DMS 273 treated with DMSO at 0.1 percent for 48 hours (cell line): ENCODE measurements around the gene RTN4RL1.
"Not testable (repeated sequence)": the region's sequence is repeated elsewhere in the genome, so short reads cannot be mapped to it uniquely, and the experiment has no call there.

ENCODE experiments used
- DNase-seq: peaks from one replicate; lab custom pipeline; 2025; lab: John Stamatoyannopoulos, UW

The RTN4RL1 gene

DNA sequence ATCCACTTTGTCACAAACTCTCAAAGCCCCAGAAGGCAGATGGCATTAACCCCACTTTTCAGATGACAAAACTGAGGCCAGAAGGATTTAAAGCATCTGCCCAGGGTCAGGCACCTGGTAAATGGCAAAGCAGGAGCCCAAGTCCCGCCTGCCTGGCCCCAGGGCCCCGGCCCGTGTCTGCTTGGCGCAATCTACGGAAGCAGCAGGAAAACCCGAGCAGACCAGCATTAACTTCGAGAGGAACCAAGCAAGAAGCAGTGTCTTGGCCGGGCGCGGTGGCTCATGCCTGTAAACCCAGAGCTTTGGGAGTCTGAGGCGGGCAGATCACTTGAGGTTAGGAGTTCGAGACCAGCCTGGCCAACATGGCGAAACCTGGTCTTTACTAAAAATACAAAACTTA is 21.6 kb downstream of the RTN4RL1 start:
- no peak for DNase-seq

DNA sequence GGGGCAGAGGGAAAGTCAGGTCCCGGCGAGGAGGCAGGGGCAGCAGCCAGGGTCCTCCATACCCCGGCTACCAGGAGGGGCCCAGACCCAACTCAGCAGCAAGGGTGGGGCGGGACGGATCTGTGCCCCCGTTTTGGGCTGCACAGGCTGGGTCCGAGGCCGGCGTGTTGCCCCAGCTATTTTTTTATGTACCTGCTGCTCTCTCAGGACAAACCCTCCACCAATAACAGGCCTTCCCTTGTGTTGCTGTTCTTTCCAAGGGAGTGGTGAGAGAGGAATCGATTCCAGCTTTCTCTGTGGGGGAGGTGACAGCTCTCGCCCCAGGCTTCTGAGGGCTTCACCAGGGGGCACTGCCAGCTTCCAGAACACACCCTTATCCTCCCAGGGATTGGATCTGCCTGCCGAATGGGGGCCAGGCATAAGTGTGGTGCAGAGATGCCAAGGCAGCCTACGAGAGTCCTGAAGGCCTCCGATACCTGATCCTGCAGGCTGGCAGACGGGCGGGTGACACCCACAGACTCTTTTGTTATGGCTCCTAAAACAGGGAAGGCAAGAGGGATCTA is 22.3 kb downstream of the RTN4RL1 start:
- no peak for DNase-seq

DNA sequence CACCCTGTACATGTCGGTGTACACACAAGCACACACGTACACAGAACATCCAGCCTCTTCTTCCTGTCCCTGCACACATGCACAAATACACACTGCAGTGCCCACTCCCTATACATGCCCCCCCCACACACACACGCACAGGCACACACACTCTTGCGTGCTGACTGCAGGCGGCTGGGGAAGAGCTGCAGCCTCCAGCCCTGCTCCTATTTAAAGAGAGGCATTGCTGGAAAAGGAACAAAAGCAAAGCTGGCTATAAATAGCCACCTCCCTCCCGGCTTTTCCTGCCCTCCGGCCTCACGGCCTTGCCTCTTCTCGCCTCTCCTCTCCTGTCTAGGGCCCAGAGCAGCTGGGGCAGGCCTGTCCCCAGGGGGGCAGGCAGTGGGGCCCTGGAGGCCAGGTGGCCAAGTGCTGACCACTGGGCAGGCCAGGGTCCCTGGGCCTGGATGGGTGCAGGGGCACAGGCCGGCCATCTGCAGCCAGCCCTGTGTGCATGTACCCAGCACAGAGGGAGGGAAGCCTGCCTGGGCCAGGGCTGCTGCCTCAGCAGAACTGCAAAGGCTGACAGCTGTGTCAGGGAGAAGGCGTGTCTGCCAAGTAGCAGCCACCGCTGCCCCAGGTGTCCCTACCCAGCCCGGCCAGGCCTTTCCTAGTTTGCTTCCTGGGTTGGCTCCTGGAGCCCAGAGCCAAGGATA is 25.4 kb downstream of the RTN4RL1 start:
- DNase-seq = no peak

- no peak for DNase-seq
These were observed 27.0 kb downstream of the RTN4RL1 start for GRCh38 chr17:1997927-1998742.

- no peak for DNase-seq
These were observed 27.7 kb downstream of the RTN4RL1 start for GRCh38 chr17:1997289-1997926.

- no peak for DNase-seq
These were observed 28.3 kb downstream of the RTN4RL1 start for GRCh38 chr17:1996800-1997288.

- no peak for DNase-seq
These were observed 29.0 kb downstream of the RTN4RL1 start for GRCh38 chr17:1995907-1996799.

- DNase-seq = no peak
These were observed 29.7 kb downstream of the RTN4RL1 start for GRCh38 chr17:1995321-1995892.

GRCh38 chr17:1994707-1995106 is 30.4 kb downstream of the RTN4RL1 start:
- DNase-seq = no peak

- DNase-seq = no peak
These were observed 32.6 kb downstream of the RTN4RL1 start for GRCh38 chr17:1992541-1992940.

- no peak for DNase-seq
These were observed 36.0 kb downstream of the RTN4RL1 start for GRCh38 chr17:1989135-1989534.

- DNase-seq = no peak
These were observed 38.2 kb downstream of the RTN4RL1 start for GRCh38 chr17:1986783-1987451.

GRCh38 chr17:1985686-1986085 is 39.4 kb downstream of the RTN4RL1 start:
- no peak for DNase-seq

DNA sequence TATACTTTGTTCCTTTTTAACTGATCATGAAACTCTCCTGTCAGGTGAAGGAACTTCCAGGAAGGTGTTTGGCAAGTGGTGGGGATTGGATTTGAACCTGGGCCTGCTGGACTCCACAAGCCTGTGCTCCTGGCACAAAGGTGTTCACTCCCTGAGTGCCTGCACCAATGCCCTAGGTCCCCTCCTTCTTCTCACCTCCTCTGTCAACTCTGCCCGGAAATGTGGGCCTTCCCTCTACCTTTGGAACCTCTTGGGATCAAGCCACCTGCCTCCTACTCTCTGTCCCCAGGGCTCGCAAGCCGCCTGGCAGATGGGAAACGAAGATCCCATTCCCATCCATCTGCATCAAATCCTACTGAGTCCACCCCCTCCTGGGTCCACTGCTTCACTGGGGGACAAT is 40.0 kb downstream of the RTN4RL1 start:
- no peak for DNase-seq

DNA sequence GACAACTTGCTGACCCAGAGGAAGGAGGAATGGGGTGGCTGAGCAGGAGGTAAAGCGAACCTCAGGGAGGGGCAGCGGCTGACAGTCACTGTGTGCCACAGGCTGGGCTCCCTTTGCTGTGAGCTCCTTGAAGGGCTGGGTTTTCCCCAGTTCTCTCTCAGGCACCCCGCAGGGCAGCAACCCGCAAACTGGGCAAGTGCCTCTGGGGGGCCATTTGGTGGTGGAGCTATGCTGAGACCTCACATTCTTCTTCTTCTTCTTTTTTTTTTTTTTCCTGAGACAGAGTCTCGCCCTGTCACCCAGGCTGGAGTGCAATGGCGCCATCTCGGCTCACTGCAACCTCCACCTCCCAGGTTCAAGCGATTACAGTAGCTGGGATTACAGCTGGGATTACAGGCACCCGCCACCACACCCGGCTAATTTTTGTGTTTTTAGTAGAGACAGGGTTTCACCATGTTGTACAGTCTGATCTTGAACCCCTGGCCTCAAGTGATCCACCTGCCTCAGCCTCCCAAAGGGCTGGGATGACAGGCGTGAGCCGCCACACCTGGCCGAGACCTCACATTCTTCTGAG is 42.3 kb downstream of the RTN4RL1 start:
- DNase-seq = not testable (repeated sequence)

DNA sequence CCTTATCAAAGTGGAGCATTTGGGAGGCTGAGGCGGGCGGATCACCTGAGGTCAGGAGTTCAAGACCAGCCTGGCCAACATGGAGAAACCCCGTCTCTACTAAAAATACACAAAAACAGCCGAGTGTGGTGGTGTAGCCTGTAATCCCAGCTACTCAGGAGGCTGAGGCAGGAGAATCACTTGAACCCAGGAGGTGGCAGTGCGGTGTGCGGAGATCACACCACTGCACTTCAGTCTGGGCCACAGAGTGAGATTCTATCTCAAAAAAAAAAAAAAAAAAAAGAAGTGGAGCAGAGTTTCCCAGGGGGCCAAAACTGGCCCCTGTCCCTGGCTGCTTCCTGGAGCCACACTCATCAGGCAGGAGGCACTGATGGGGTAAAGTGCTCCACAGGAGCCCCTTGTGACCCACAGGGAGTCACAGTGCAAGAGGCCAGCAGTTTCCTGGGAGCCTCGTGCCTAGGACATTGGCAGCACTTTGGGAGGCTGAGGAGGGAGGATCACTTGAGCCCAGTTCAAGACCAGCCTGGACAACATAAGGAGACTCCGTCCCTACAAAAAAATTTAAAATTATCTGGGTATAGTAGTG is 44.4 kb downstream of the RTN4RL1 start:
- no peak for DNase-seq

DNA sequence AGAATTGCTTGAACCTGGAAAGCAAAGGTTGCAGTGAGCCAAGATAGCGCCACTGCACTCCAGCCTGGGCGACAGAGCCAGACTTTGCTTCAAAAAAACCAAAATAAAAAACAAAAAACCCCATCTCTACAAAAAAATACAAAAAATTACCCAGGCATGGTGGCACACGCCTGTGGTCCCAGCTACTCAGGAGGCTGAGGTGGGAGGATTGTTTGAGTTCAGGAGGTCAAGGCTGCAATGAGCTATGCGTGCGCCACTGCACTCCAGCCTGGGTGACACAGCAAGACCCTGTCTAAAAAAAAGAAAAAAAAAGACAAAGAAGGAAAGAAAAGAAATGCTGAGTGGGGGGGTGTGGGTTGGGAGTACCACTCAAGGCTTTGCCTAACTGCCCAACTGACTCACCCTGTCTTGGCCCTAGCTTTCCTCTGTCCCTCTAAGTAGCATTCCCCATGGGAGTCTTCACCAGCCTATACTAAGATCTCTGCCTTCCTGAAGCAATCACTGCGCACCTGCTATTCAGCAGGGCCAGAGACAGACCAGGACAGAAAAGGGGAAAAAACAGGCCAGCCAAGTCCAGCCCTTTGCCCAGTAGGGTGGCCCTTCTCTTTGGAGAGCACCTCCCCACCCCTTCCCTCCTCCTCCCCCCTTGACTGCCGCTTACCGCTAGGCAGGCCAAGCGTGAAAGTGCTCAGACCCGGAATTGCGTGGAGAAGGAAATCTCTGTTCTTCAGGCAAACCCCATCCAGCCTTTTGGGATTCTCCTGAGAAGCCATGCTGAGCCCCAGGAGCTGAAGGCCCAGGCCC is 45.8 kb downstream of the RTN4RL1 start:
- DNase-seq = no peak

GRCh38 chr17:1978396-1978949 is 46.7 kb downstream of the RTN4RL1 start:
- DNase-seq = no peak
